GM12875 (cell line): ENCODE results near the gene CD59.

Experiments used
- H3K4me3 ChIP-seq: one replicate; pipeline ENCODE4 v1.5.1; 2011; ENCODE audit warnings: low read depth, low read length, control low read depth
- CTCF ChIP-seq: IDR thresholded peaks from 2 replicates; pipeline ENCODE4 v1.5.1; 2011; ENCODE audit warnings: low read depth, mild to moderate bottlenecking, control low read depth, inconsistent platforms, low read length, moderate library complexity, borderline replicate concordance; ENCODE audit not compliant: insufficient read depth

Gene CD59

GRCh38 chr11:33674035-33674814, 62.0 kb downstream of the CD59 start:
- H3K4me3 ChIP-seq: no peak overlapping the region
- TF ChIP-seq CTCF: no peak

GRCh38 chr11:33672273-33672672, 64.0 kb downstream of the CD59 start:
- no peak overlapping the region for H3K4me3 ChIP-seq
- no peak for TF ChIP-seq CTCF

GRCh38 chr11:33670250-33671011, 65.8 kb downstream of the CD59 start:
- no peak overlapping the region for H3K4me3 ChIP-seq
- no peak for TF ChIP-seq CTCF

- H3K4me3 ChIP-seq: no peak overlapping the region
- no peak for TF ChIP-seq CTCF
Measured at GRCh38 chr11:33669598-33670249, 66.5 kb downstream of the CD59 start.

- H3K4me3 ChIP-seq: no peak overlapping the region
- TF ChIP-seq CTCF: no peak
Measured at GRCh38 chr11:33668951-33669596, 67.1 kb downstream of the CD59 start.

GRCh38 chr11:33668468-33668825, 67.8 kb downstream of the CD59 start:
- no peak overlapping the region for H3K4me3 ChIP-seq
- no peak for TF ChIP-seq CTCF
